ENCODE measurements around the gene CCL22.

GRCh38 chr16:57318240-57318970 lies 40.2 kb upstream of the CCL22 start:
- TF ChIP-seq CTCF (IDR thresholded peaks at IDR 0.05; ENCODE audit: low read length): no peak
- TF ChIP-seq EZH2 (optimal IDR thresholded peaks at IDR 0.05; ENCODE audit: low read depth, low read length): no peak

Data from MM.1S (cell line).